Activated CD8-positive, alpha-beta memory T cell treated with anti-CD3 and anti-CD28 coated beads, Interleukin-2, amount 10 ng/mL, durations not matched to agents 7 days and 5 days (primary cell): ENCODE data around the gene COX7B. TPM values are rescaled to one million over a fixed set of nuclear protein-coding genes. Genes with fewer than 3 reads are reported as not detected.
"Not testable (repeated sequence)": the region's sequence is repeated elsewhere in the genome, so short reads cannot be mapped to it uniquely, and the experiment has no call there.

Experiments used
- ATAC-seq: fragments of 150-1000 bp; cut with Tn5 transposase; one replicate; pipeline ENCODE4 v1.10.0; 2021; ENCODE audit warnings: moderate library complexity
- CTCF ChIA-PET: fragments of 350-600 bp; sonication (Branson Sonifier 250); formaldehyde crosslinking; loops from one replicate; lab custom pipeline; 2021; ENCODE audit warnings: antibody characterized with exemption; lab: Charles Lee
- DNase-seq: peaks from one replicate; pipeline ENCODE4 v3.0.0-alpha.2; 2020
- H3K27ac Mint-ChIP-seq: one replicate; pipeline ENCODE4 v1.8.0; 2021; ENCODE audit warnings: mild to moderate bottlenecking, mixed read lengths
- H3K27me3 Mint-ChIP-seq: one replicate; pipeline ENCODE4 v1.8.0; 2021; ENCODE audit warnings: mixed read lengths
- H3K36me3 Mint-ChIP-seq: one replicate; pipeline ENCODE4 v1.8.0; 2021; ENCODE audit warnings: mild to moderate bottlenecking, mixed read lengths
- H3K4me1 Mint-ChIP-seq: one replicate; pipeline ENCODE4 v1.8.0; 2021; ENCODE audit warnings: mixed read lengths
- H3K4me3 Mint-ChIP-seq: one replicate; pipeline ENCODE4 v1.8.0; 2021; ENCODE audit warnings: mild to moderate bottlenecking, moderate library complexity, mixed read lengths
- H3K9me3 Mint-ChIP-seq: one replicate; pipeline ENCODE4 v1.8.0; 2022; ENCODE audit warnings: low read depth, mixed read lengths
- total RNA-seq, 2 experiments: library from RNA; stranded (reverse); gene quantifications; one replicate each; pipeline ENCODE4 v1.2.3, GENCODE V29; 2021

Gene COX7B
- 100 to 1,000 TPM; 256 to 279 TPM for total RNA-seq

GRCh38 chrX:77899081-77899828 lies at the start of gene COX7B:
Gene COX7B, plus strand, starts transcription at chrX:77899468. Its CDS starts 86 bp downstream, at chrX:77899554.
- Mint-ChIP-seq H3K9me3 (no peaks in the 10 kb centered on the region), H3K4me3 (peak within 1 kb of the TSS; percentile 98), H3K27ac (peak within 1 kb of the TSS; percentile 97), H3K36me3 (peaks cover 22% of the 10 kb centered on the region), H3K4me1 (peaks cover 24% of the 10 kb centered on the region), H3K27me3 (no peaks in the 10 kb centered on the region)
- ATAC-seq (peak; percentile 64), DNase-seq (peak; percentile 81)
- CTCF ChIA-PET: interaction anchor here (1.3 to 1.8 kb wide), 7 partner anchors 11 to 206 kb away, joined by 3 to 13 read pairs (median 4); partner anchors contain the start of genes ATP7A and PGK1

DNA sequence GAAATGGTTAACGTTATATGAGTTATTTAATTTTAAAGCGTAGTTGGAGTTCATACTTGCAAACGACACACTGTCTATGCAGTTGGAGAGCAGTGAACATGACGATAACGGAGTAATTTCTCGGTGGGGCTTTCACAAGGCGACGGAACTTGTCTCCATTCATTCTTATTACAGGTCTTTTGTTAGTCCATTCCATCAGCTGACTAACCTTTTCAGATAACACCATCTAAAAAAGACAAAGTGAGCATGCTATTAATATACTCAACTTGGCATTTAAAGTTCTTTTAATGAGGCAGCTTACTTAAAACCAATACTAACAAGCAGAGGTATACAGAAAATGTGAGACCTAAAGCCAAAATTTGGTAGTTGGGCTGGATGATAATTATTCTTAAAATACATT lies 23.9 kb upstream of the COX7B start:
- Mint-ChIP-seq H3K9me3 (no peaks in the 10 kb centered on the region), H3K36me3 (peaks cover 24% of the 10 kb centered on the region), H3K27me3 (no peaks in the 10 kb centered on the region), H3K27ac (no peak overlapping the region), H3K4me1 (peaks cover 3% of the 10 kb centered on the region), H3K4me3 (no peak overlapping the region)
- DNase-seq (no peak), ATAC-seq (no peak)
- CTCF ChIA-PET: no interaction called here

- H3K27me3 Mint-ChIP-seq, DNase-seq, H3K4me3 Mint-ChIP-seq, H3K9me3 Mint-ChIP-seq, ATAC-seq, H3K4me1 Mint-ChIP-seq, CTCF ChIA-PET, H3K27ac Mint-ChIP-seq: not testable (repeated sequence)
- peaks cover 13% of the 10 kb centered on the region for H3K36me3 Mint-ChIP-seq
Observed at GRCh38 chrX:77881418-77881817, 17.9 kb upstream of the COX7B start.

DNA sequence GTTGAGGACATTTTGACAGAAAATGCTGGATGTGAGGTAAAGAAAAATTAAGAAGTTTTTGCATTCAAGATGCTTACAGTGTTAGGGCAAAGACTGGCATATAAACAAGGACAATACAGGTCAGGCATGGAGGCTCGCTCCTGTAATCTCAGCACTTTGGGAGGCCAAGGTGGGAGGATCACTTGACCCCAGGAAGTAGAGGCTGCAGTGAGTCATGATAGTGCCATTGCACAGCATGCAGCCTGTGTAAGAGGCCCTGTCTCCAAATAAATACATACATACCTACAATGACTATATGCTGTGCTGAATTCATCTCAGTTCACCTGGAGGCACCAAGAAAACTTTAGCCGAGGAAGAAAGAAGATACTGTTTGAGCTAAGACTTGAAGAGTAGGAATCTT lies 6.4 kb upstream of the COX7B start:
- CTCF ChIA-PET: no interaction called here
- ATAC-seq: no peak
- Mint-ChIP-seq H3K9me3 (no peaks in the 10 kb centered on the region), H3K27me3 (no peaks in the 10 kb centered on the region), H3K27ac (no peak overlapping the region), H3K36me3 (peaks cover 16% of the 10 kb centered on the region), H3K4me1 (peaks cover 22% of the 10 kb centered on the region), H3K4me3 (peak overlapping the region; percentile 26)
- no peak for DNase-seq

DNA sequence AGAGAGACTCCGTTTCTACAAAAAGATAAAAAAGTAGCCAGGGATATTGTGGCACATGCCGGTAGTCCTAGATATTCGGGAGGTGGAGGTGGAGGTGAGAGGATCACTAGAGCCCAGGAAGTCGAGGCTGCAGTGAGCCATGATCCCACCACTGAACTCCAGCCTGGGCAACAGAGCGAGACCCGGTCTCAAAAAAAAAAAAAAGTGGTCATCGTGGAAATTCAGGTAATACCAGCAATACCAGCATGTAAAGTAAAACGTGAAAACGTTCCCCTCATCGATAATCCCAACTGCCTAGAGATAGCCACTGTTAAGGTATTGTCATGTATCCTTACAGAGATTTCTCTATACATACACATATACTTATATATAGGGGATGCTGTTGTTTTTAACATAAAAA lies 5.6 kb upstream of the COX7B start:
- Mint-ChIP-seq H3K27me3 (no peaks in the 10 kb centered on the region), H3K4me1 (peaks cover 22% of the 10 kb centered on the region), H3K9me3 (no peaks in the 10 kb centered on the region), H3K27ac (no peak overlapping the region), H3K4me3 (peak overlapping the region; percentile 91), H3K36me3 (peaks cover 16% of the 10 kb centered on the region)
- DNase-seq (no peak), ATAC-seq (no peak)
- CTCF ChIA-PET: no interaction called here

DNA sequence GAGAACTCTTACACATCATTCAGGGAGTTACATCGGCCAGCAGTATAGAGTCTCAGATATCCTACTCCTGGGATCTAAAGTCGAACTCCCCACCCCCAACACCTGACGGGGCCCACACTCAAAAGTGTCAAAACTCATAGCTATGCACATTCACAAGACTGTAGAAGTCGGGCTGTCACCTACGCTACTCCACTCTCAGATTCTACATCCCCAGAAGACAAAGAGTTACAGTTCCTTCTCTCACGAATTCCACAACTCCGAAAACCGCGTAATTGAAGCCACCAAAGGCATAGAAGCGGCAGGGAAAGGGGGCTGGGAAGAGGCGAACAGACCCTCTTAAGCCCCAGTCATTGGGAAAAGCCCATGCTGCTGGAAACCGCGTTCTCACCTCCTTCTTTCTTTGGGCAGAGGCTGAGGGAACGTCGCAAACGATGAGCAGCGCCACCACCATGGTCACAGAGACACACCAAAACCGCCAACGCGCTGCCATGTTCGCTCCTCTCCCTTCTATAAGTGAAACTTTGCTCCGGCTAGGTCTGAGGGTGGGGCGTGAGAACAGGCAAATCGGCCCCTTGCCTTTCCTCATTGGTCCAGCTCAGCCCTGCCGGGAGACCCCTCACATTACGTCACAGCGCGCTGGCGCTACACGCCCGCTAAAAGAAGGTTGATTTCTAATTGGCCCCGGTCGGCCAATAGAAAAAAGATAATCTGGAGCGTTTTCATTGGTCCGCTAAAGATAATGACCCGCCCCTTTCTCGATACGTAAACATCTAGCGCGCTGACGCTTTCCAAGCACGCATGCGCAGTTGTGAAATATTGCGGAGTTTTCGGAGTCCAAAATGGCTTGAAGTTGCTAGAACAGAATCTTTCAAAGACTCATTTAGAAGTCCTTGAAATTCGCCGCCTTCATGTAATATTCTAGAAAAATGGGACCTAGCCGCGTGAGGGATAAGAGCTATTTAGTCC lies 4.1 kb upstream of the COX7B start, which contains the start of gene MAGT1:
Gene MAGT1, minus strand, starts transcription at position 515 of the 966 bp plus-strand sequence. Its CDS starts 25 bp downstream, at position 490.
- Mint-ChIP-seq H3K36me3 (peaks cover 11% of the 10 kb centered on the region), H3K4me1 (peaks cover 22% of the 10 kb centered on the region), H3K27ac (peak within 1 kb of the TSS; percentile 100), H3K27me3 (no peaks in the 10 kb centered on the region), H3K4me3 (peak within 1 kb of the TSS; percentile 91), H3K9me3 (no peaks in the 10 kb centered on the region)
- peak; percentile 93 for ATAC-seq
- peak; percentile 96 for DNase-seq
- CTCF ChIA-PET: interaction anchor here (1.3 kb wide), 1 partner anchor 15 kb away, joined by 5 read pairs; the partner anchor contains the start of gene ATP7A

- peak overlapping the region; percentile 98 for H3K4me3 Mint-ChIP-seq
- H3K27me3 Mint-ChIP-seq: no peaks in the 10 kb centered on the region
- DNase-seq (no peak), ATAC-seq (no peak)
- H3K9me3 Mint-ChIP-seq: no peaks in the 10 kb centered on the region
- peaks cover 27% of the 10 kb centered on the region for H3K36me3 Mint-ChIP-seq
- CTCF ChIA-PET: interaction anchor here (1.5 kb wide), 1 partner anchor 124 kb away, joined by 4 read pairs; no protein-coding TSS in a partner anchor
- H3K27ac Mint-ChIP-seq: peak overlapping the region; percentile 97
- peaks cover 22% of the 10 kb centered on the region for H3K4me1 Mint-ChIP-seq
Observed at GRCh38 chrX:77900688-77901087, 1.4 kb downstream of the COX7B start.

DNA sequence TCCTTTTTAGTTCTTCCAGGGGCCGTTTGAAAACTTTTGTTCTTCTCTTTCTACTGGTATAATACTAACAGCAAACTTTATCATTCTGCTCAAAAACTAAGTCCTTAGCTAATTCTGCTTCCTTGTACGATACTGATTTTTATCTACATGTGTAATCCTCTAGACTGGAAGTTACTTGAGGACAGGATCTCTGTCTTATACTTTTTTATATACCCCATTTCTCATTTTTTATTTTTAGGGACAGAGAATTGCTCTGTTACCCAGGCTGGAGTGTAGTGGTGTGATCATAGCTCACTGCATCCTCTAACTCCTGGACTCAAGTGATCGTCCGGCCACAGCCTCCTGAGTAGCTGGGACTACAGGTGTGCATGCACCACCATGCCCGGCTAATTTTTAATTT lies 2.2 kb downstream of the COX7B start:
- Mint-ChIP-seq H3K27me3 (no peaks in the 10 kb centered on the region), H3K9me3 (no peaks in the 10 kb centered on the region), H3K4me3 (peak overlapping the region; percentile 98), H3K4me1 (peaks cover 22% of the 10 kb centered on the region), H3K36me3 (peaks cover 27% of the 10 kb centered on the region), H3K27ac (peak overlapping the region; percentile 68)
- ATAC-seq (no peak), DNase-seq (no peak)
- CTCF ChIA-PET: no interaction called here

DNA sequence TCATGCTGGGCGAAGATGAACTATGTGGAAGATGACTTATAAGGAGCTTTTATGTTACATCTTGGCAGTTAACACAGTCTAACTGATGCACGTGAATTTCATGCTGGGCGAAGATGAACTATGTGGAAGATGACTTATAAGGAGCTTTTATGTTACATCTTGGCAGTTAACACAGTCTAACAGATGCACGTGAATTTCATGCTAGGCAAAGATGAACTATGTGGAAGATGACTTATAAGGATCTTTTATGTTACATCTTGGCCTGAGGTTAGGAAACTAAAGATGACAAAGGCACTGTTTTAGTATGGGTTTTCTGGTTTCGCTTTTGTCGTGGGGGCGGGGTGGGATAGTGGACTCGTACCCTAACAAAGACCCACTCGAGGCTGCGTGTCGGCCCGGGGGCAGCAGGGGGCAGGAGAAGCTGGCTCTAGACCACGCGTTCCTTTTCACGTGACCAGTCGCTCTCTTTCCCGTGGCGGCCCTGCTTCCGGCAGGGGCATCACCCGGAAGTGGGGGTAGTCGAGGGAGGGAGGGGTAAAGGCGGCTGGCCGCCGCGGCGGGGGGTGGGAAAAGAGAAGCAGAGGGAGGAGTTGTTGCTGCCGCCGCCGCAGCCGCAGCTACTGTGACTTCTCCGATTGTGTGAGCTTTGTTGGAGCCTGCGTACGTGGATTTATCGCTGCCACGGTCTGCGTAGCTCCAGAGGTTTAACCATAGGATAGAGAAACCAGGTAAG lies 11.0 kb downstream of the COX7B start, which contains the start of gene ATP7A:
Gene ATP7A, plus strand, starts transcription at position 586 of the 733 bp plus-strand sequence. CDS start 60,949 bp downstream, outside the sequence.
- ATAC-seq: peak; percentile 96
- H3K4me1 Mint-ChIP-seq: peaks cover 15% of the 10 kb centered on the region
- DNase-seq: peak; percentile 96
- no peaks in the 10 kb centered on the region for H3K9me3 Mint-ChIP-seq
- H3K27ac Mint-ChIP-seq: peak within 1 kb of the TSS; percentile 97
- H3K4me3 Mint-ChIP-seq: peak within 1 kb of the TSS; percentile 90
- peaks cover 6% of the 10 kb centered on the region for H3K36me3 Mint-ChIP-seq
- CTCF ChIA-PET: interaction anchor here (0.8 to 1.6 kb wide), 5 partner anchors 11 to 182 kb away, joined by 3 to 13 read pairs (median 6); partner anchors contain the start of genes COX7B and MAGT1
- H3K27me3 Mint-ChIP-seq: no peaks in the 10 kb centered on the region

GRCh38 chrX:77917294-77917933 lies 18.1 kb downstream of the COX7B start:
- Mint-ChIP-seq H3K27ac (peak overlapping the region; percentile 63), H3K27me3 (no peaks in the 10 kb centered on the region), H3K4me1 (peaks cover 23% of the 10 kb centered on the region), H3K4me3 (peak overlapping the region; percentile 72), H3K9me3 (peaks cover 3% of the 10 kb centered on the region), H3K36me3 (peaks cover 2% of the 10 kb centered on the region)
- ATAC-seq (peak; percentile 74), DNase-seq (no peak)
- CTCF ChIA-PET: interaction anchor here (2.1 kb wide), 1 partner anchor 175 kb away, joined by 5 read pairs; no protein-coding TSS in a partner anchor

- DNase-seq (no peak), ATAC-seq (no peak)
- H3K4me3 Mint-ChIP-seq: no peak overlapping the region
- H3K27me3 Mint-ChIP-seq: no peaks in the 10 kb centered on the region
- H3K9me3 Mint-ChIP-seq: peaks cover 3% of the 10 kb centered on the region
- CTCF ChIA-PET: no interaction called here
- H3K27ac Mint-ChIP-seq: no peak overlapping the region
- peaks cover 2% of the 10 kb centered on the region for H3K36me3 Mint-ChIP-seq
- H3K4me1 Mint-ChIP-seq: peaks cover 16% of the 10 kb centered on the region
Observed at GRCh38 chrX:77918568-77918967, 19.3 kb downstream of the COX7B start.

- not testable (repeated sequence) for H3K36me3 Mint-ChIP-seq, ATAC-seq, DNase-seq, H3K9me3 Mint-ChIP-seq, H3K27ac Mint-ChIP-seq, H3K4me3 Mint-ChIP-seq, H3K27me3 Mint-ChIP-seq
- CTCF ChIA-PET: interaction anchor here (2.0 kb wide), 1 partner anchor 105 kb away, joined by 4 read pairs; no protein-coding TSS in a partner anchor
- H3K4me1 Mint-ChIP-seq: peaks cover 15% of the 10 kb centered on the region
Observed at GRCh38 chrX:77919370-77919769, 20.1 kb downstream of the COX7B start.
